ENCODE results near the gene HECTD4.

- TF ChIP-seq EP300 (IDR thresholded peaks at IDR 0.05) (no peak), CTCF (IDR thresholded peaks at IDR 0.05) (no peak), POLR2A (IDR thresholded peaks at IDR 0.05) (no peak), POLR2AphosphoS5 (IDR thresholded peaks at IDR 0.05) (no peak)
Observed at GRCh38 chr12:112409906-112410244, 27.6 kb upstream of the HECTD4 start.

All from suprapubic skin (tissue), 4 donors.